Activated CD4-positive, alpha-beta T cell treated with anti-CD3 and anti-CD28 coated beads for 1 hour (primary cell): ENCODE data around the gene CENPT.
A peak's percentile ranks its signal among the peaks of the same experiment; 100 is the strongest.

Experiments
- DNase-seq: peaks from one replicate; pipeline ENCODE4 v3.0.0-alpha.2; 2020

CENPT gene

GRCh38 chr16:67847064-67847861 is at the start of gene CENPT:
Gene CENPT (minus strand): TSS chr16:67847693. CDS start chr16:67833859, 13,834 bp downstream.
- peak; percentile 11 for DNase-seq

GRCh38 chr16:67897231-67897630 is 49.7 kb upstream of the CENPT start:
- no peak for DNase-seq

GRCh38 chr16:67893743-67894399 is 46.4 kb upstream of the CENPT start:
- no peak for DNase-seq

GRCh38 chr16:67892899-67893742 is 45.6 kb upstream of the CENPT start, which contains the start of gene PSKH1:
Gene PSKH1 (plus strand): TSS chr16:67893254. CDS start chr16:67908750, 15,496 bp downstream.
- DNase-seq: peak; percentile 88

GRCh38 chr16:67892375-67892774 is 44.9 kb upstream of the CENPT start:
- no peak for DNase-seq

GRCh38 chr16:67888331-67888730 is 40.8 kb upstream of the CENPT start:
- DNase-seq: no peak

- DNase-seq: no peak
Observed at GRCh38 chr16:67886387-67886786, 38.9 kb upstream of the CENPT start.

- DNase-seq: no peak
Observed at GRCh38 chr16:67885976-67886375, 38.5 kb upstream of the CENPT start.

GRCh38 chr16:67885545-67885944 is 38.1 kb upstream of the CENPT start:
- DNase-seq: no peak

GRCh38 chr16:67884684-67885083 is 37.2 kb upstream of the CENPT start, which contains the start of gene NRN1L:
Gene NRN1L (plus strand): TSS chr16:67884885. CDS start chr16:67884904, 19 bp downstream.
- no peak for DNase-seq

- DNase-seq: peak; percentile 62
Observed at GRCh38 chr16:67883872-67884261, 36.4 kb upstream of the CENPT start.

- no peak for DNase-seq
Observed at GRCh38 chr16:67883146-67883871, 35.8 kb upstream of the CENPT start.

GRCh38 chr16:67882374-67883145 is 35.1 kb upstream of the CENPT start:
- no peak for DNase-seq

- DNase-seq: no peak
Observed at GRCh38 chr16:67881621-67882161, 34.2 kb upstream of the CENPT start.

GRCh38 chr16:67880584-67880983 is 33.1 kb upstream of the CENPT start:
- DNase-seq: no peak

- no peak for DNase-seq
Observed at GRCh38 chr16:67879936-67880335, 32.4 kb upstream of the CENPT start.

GRCh38 chr16:67879462-67879861 is 32.0 kb upstream of the CENPT start:
- DNase-seq: no peak

GRCh38 chr16:67878846-67879245 is 31.4 kb upstream of the CENPT start:
- no peak for DNase-seq

GRCh38 chr16:67878232-67878631 is 30.7 kb upstream of the CENPT start:
- DNase-seq: no peak

- no peak for DNase-seq
Observed at GRCh38 chr16:67877064-67877463, 29.6 kb upstream of the CENPT start.

- no peak for DNase-seq
Observed at GRCh38 chr16:67874372-67874771, 26.9 kb upstream of the CENPT start.
